ENCODE results near the gene KRTAP10-7.
"Not testable (repeated sequence)": the region's sequence is repeated elsewhere in the genome, so short reads cannot be mapped to it uniquely, and the experiment has no call there.

Gene KRTAP10-7

DNA sequence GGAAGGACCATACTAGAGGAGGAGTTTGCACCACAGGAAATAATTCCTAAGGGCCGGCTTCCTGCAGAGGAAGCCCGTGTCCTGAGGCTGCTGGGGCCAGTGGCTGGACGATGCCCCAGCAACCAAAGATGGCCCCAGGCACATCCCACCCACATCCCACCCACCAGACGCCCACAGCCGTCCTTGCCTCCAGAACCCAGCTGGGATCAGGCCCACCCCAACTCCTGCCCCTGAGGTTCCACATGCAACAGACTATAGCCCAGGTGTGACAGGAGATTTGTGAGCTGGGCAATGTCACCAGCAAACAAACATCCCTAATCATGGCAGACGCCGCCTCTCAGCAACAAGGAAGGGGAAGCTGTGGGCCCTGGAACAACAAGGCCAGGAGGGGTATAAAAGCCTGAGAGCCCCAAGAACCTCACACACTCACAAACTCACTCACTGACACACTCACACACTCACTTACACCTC, 26.3 kb downstream of the KRTAP10-7 start, which contains the start of gene KRTAP10-9:
TSS of gene KRTAP10-9 (plus strand) at position 421 of the 471 bp plus-strand sequence. CDS start 79 bp downstream, outside the sequence.
- TF ChIP-seq, protein P1, sequence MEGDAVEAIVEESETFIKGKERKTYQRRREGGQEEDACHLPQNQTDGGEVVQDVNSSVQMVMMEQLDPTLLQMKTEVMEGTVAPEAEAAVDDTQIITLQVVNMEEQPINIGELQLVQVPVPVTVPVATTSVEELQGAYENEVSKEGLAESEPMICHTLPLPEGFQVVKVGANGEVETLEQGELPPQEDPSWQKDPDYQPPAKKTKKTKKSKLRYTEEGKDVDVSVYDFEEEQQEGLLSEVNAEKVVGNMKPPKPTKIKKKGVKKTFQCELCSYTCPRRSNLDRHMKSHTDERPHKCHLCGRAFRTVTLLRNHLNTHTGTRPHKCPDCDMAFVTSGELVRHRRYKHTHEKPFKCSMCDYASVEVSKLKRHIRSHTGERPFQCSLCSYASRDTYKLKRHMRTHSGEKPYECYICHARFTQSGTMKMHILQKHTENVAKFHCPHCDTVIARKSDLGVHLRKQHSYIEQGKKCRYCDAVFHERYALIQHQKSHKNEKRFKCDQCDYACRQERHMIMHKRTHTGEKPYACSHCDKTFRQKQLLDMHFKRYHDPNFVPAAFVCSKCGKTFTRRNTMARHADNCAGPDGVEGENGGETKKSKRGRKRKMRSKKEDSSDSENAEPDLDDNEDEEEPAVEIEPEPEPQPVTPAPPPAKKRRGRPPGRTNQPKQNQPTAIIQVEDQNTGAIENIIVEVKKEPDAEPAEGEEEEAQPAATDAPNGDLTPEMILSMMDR (IDR thresholded peaks at IDR 0.05; ENCODE audit: low read depth, low read length, missing control alignments): no peak
- H3K4me3 ChIP-seq (ENCODE audit: low read depth, low read length): no peak within 1 kb of the TSS
- no peak for DNase-seq (ENCODE audit: low read depth)
- in situ Hi-C loops (cut with HindIII; ENCODE audit: low sequenced_read_pairs): no loop called here

DNA sequence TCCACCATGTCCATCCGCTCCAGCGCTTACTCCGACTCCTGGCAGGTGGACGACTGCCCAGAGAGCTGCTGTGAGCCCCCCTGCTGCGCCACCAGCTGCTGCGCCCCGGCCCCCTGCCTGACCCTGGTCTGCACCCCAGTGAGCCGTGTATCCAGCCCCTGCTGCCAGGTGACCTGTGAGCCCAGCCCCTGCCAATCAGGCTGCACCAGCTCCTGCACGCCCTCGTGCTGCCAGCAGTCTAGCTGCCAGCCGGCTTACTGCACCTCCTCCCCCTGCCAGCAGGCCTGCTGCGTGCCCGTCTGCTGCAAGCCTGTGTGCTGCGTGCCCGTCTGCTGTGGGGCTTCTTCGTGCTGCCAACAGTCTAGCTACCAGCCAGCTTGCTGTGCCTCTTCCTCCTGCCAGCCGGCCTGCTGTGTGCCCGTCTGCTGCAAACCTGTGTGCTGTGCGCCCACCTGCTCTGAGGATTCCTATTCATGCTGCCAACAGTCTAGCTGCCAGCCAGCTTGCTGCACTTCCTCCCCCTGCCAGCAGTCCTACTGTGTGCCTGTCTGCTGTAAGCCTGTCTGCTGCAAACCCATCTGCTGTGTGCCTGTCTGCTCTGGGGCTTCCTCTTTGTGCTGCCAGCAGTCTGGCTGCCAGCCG, 26.9 kb downstream of the KRTAP10-7 start:
- in situ Hi-C loops (cut with HindIII; ENCODE audit: low sequenced_read_pairs): not testable (repeated sequence)

DNA sequence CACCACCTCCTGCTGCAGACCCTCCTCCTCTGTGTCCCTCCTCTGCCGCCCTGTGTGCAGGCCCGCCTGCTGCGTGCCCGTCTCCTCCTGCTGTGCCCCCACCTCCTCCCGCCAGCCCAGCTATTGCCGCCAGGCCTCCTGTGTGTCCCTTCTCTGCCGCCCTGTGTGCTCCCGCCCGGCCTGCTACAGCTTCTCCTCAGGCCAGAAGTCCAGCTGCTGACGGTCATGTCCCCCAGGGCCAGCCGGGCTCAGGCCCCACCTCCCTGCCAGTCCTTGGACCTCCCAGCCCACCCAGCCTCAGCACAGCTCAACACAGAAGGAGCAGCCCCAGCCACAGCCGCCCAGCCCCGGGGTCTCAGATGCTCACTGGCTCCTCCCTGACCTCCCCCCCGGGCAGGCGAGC, 27.4 kb downstream of the KRTAP10-7 start:
- DNase-seq (ENCODE audit: low read depth); in situ Hi-C loops (cut with HindIII; ENCODE audit: low sequenced_read_pairs); H3K4me3 ChIP-seq (ENCODE audit: low read depth, low read length): not testable (repeated sequence)

More for the DNA sequence above, 26.9 kb downstream of the KRTAP10-7 start:
- not testable (repeated sequence) for DNase-seq (ENCODE audit: low read depth); H3K4me3 ChIP-seq (ENCODE audit: low read depth, low read length)

DNA sequence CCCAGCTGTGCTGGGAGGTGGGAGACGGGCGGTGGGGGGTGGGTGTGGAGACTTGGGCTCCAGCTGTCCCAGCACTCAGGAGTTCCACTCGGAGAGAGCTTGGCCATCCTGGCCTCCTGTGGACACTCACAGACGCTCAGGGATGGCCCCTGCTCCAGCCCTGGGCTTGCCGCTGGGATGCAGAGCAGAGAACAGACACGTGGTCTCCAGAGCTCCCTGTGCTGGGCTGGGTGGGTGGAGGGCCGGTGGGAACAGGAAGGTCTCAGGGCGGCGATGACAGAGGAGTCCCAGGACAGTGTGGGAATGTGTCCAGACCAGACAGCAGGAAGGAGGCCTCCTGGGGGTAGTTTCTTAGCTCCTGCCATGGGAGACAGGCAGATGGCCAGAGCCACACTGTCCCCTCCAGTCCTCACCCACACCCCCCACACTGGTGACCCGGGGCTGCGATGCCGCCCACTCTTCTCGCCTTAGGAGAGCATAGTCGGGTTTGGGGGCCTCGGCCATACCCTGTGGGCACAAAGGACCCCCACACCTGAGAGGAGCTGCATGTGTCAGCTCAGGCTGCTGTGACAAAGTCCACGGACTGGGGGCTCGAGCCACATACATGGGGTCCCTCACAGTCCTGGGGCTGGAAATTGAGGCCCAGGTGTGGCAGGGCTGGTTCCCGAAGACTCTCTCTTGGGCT, 28.5 kb downstream of the KRTAP10-7 start:
- no peak for DNase-seq (ENCODE audit: low read depth)
- in situ Hi-C loops (cut with HindIII; ENCODE audit: low sequenced_read_pairs): no loop called here
- TF ChIP-seq, protein P1 (IDR thresholded peaks at IDR 0.05; ENCODE audit: low read depth, low read length, missing control alignments): no peak
- H3K4me3 ChIP-seq (ENCODE audit: low read depth, low read length): no peak overlapping the region

DNA sequence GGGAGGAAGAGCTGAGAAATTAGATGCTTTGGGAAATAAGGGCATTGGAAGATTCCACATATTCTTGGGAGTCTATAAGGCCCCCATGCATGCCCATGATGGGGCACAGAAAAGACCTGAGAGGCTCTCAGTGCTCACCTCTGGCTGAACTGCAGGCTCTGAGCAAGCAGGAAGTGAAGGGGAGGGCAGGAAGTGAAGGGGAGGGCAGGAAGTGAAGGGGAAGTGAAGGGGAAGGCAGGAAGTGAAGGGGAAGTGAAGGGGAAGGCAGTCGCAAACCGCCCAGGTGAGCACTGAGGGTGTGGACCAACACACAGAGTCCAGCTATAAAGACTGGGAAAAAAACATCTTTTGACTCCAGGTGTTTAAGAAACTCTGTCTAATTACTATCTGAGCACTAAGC, 30.0 kb downstream of the KRTAP10-7 start:
- DNase-seq (ENCODE audit: low read depth): no peak
- TF ChIP-seq, protein P1 (IDR thresholded peaks at IDR 0.05; ENCODE audit: low read depth, low read length, missing control alignments): no peak
- in situ Hi-C loops (cut with HindIII; ENCODE audit: low sequenced_read_pairs): no loop called here
- no peak overlapping the region for H3K4me3 ChIP-seq (ENCODE audit: low read depth, low read length)

DNA sequence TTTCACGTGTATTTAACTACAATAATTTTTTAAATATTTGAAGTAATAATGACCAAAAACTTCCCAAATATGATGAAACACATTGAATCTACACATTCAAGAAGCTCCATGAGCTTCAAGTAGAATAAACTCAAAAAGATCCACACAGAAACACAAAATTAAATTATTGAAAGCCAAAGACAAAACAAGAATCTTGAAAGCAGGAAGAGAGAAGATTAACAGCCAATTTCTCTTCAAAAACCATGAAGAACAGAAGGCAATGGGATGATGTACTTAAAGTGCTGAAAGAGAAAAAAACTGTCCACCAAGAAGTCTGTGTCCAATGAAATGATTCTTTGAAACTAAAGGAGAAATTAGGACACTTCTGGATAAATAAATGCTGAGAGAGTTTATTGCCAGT, 31.7 kb downstream of the KRTAP10-7 start:
- DNase-seq (ENCODE audit: low read depth): no peak
- in situ Hi-C loops (cut with HindIII; ENCODE audit: low sequenced_read_pairs): no loop called here
- no peak overlapping the region for H3K4me3 ChIP-seq (ENCODE audit: low read depth, low read length)
- TF ChIP-seq, protein P1 (IDR thresholded peaks at IDR 0.05; ENCODE audit: low read depth, low read length, missing control alignments): no peak

DNA sequence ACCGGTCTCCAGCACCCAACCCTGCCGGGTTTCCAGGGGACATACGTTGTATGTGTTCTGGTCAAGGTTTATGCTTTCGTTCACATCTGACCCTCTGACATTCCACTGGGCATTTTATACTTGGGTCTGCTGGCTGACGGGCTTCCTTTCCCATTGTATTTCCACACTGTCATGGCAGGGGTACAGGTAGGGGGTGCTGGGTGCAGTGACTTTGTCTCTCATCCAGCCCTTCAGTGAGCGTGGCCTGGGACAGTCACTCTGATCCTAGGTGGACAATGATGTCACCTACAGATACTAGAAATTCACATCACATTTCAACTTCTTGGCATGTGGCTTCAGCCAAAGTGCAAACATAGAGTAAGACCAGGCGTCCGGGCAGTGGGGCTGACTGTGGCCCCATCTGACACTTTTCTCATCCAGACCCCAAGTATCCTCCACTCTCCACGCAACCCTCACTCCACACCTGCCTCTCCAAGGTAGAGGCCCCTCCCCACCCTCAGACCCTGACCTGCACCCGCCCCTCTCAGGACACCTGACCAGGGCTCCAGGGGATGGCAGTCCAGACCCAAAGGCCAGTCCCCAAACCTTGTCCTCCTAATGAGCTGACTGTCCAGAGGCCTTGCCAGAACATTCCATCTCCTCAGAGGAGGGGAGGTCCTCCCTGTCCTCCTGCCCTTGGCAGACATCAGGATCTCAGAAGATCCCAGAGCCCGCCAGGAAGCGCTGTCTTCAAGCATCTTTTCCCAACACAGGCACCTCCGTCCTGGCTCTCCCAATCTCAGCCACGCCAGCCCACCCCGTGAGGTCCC, 36.0 kb downstream of the KRTAP10-7 start:
- no peak for DNase-seq (ENCODE audit: low read depth)
- in situ Hi-C loops (cut with HindIII; ENCODE audit: low sequenced_read_pairs): no loop called here
- TF ChIP-seq, protein P1 (IDR thresholded peaks at IDR 0.05; ENCODE audit: low read depth, low read length, missing control alignments): no peak
- H3K4me3 ChIP-seq (ENCODE audit: low read depth, low read length): no peak overlapping the region

Data from astrocyte of the cerebellum (primary cell).